ENCODE data around the gene ADGRD1. TPM values are rescaled to one million over a fixed set of nuclear protein-coding genes. Genes with fewer than 3 reads are reported as not detected.

The ADGRD1 gene
- total and polyA plus RNA-seq, 2 of the 8 experiments (the other 6 are each of a cell fraction or from before 2014, with no cell fraction given) = 0.36 to 0.48 TPM

- TF ChIP-seq GABPA (IDR thresholded peaks at IDR 0.05; ENCODE audit: borderline replicate concordance, insufficient read depth, low read length) = peak; percentile 78; the same call in 1 of the 2 replicates
- 0 out of 4 replicates have a peak, but pooled peaks of 1 of the 2 experiments have one; percentile 28 for TF ChIP-seq SIN3A (conservative IDR thresholded peaks at IDR 0.05 in 1 of 2, IDR thresholded peaks at IDR 0.05 in 1 of 2; ENCODE audit: low read depth in 1 of 2, low read length in 2 of 2)
- no peak for TF ChIP-seq TAF7 (optimal IDR thresholded peaks at IDR 0.05; ENCODE audit: borderline replicate concordance, low read depth, low read length)
- TF ChIP-seq CREB1 (IDR thresholded peaks at IDR 0.05) = peak; percentile 52; the same call in 1 of the 2 replicates
- TF ChIP-seq E2F6 (IDR thresholded peaks at IDR 0.05) = 0 out of 2 replicates have a peak, but pooled peaks have one; percentile 18
Observed at GRCh38 chr12:131104463-131105350, 151.0 kb downstream of the ADGRD1 start (continued).

Measured in H1 (cell line).